Endothelial cell of umbilical vein (primary cell): ENCODE results near the gene NOTCH1. TPM values are rescaled to one million over a fixed set of nuclear protein-coding genes. Genes with fewer than 3 reads are reported as not detected.

Source experiments
- BruUV-seq: library from RNA; stranded (reverse); fragments of 400-500 nt; replicated peaks from 2 replicates; lab custom pipeline; 2021; lab: Mats Ljungman, UMichigan
- CTCF ChIA-PET: fragments of 300-600, 350-600 bp; sonication (Branson Sonifier 250); formaldehyde crosslinking; loops from one replicate; lab custom pipeline; 2021; ENCODE audit warnings: antibody characterized with exemption, inconsistent platforms; lab: Charles Lee
- POLR2A ChIA-PET: fragments of 300-600, 350-600 bp; sonication (Branson Sonifier 250); formaldehyde crosslinking; loops from one replicate; lab custom pipeline; 2021; ENCODE audit warnings: antibody characterized with exemption, inconsistent platforms; lab: Charles Lee
- DNase-seq: peaks from one replicate; pipeline ENCODE4 v3.0.0-alpha.2; 2011; ENCODE audit warnings: low read depth, low spot score
- FAIRE-seq: peaks from 2 replicates; lab custom pipeline; 2011; peaks lifted over from hg19 to GRCh38; lab: Jason Lieb, UNC
- H2AFZ ChIP-seq: 2 replicates; pipeline ENCODE4 v1.6.0; 2012; ENCODE audit warnings: low read depth, low read length, control low read depth, inconsistent platforms
- H3K27ac ChIP-seq: 2 replicates; pipeline ENCODE4 v1.5.1; 2011; ENCODE audit warnings: low read depth, mild to moderate bottlenecking, control low read depth, low read length, moderate library complexity; ENCODE audit not compliant: insufficient read depth
- H3K27me3 ChIP-seq, 2 experiments: 2 replicates each; pipeline versions ENCODE4 v1.6.0 to v1.6.1; 2011; ENCODE audit warnings: low read length in 2 of 2, mixed read lengths in 1 of 2; ENCODE audit not compliant: control insufficient read depth in 2 of 2, insufficient read depth in 2 of 2
- H3K36me3 ChIP-seq, 2 experiments: 2 replicates in 1 of 2; 3 replicates in 1 of 2; pipeline ENCODE4 v1.5.1; 2011; ENCODE audit warnings: low read length in 2 of 2, mild to moderate bottlenecking in 1 of 2, moderate library complexity in 1 of 2; ENCODE audit not compliant: control insufficient read depth in 2 of 2, insufficient read depth in 2 of 2; ENCODE audit errors: extremely low read depth in 1 of 2
- H3K4me1 ChIP-seq: 3 replicates; pipeline ENCODE4 v1.5.1; 2011; ENCODE audit warnings: mild to moderate bottlenecking, low read length; ENCODE audit not compliant: control insufficient read depth, insufficient read depth; ENCODE audit errors: extremely low read depth
- H3K4me2 ChIP-seq: 2 replicates; pipeline ENCODE4 v1.6.1; 2011; ENCODE audit warnings: low read length, control low read depth, mixed read lengths; ENCODE audit not compliant: insufficient read depth
- H3K4me3 ChIP-seq, 3 experiments: fragments of 200-600 bp in 1 of 3; sonication (generic), shearing (Covaris generic) in 1 of 3; replicated peaks in 1 of 3; 2 replicates each; pipeline ENCODE4 v1.5.1; 2011 to 2016; ENCODE audit warnings: control low read depth in 3 of 3, low read length in 3 of 3, mild to moderate bottlenecking in 2 of 3, inconsistent platforms in 1 of 3, low read depth in 1 of 3, moderate library complexity in 1 of 3; ENCODE audit not compliant: insufficient read depth in 1 of 3
- H3K79me2 ChIP-seq: 2 replicates; pipeline ENCODE4 v1.6.0; 2012; ENCODE audit warnings: low read length, inconsistent platforms; ENCODE audit not compliant: control insufficient read depth, insufficient read depth
- H3K9ac ChIP-seq: replicated peaks from 2 replicates; pipeline ENCODE3; 2011; ENCODE audit warnings: low read length, control low read depth; ENCODE audit not compliant: insufficient read depth; ENCODE audit errors: extremely low read depth
- H3K9me1 ChIP-seq: replicated peaks from 3 replicates; pipeline ENCODE4 v1.6.0; 2011; ENCODE audit warnings: mild to moderate bottlenecking, low read length; ENCODE audit not compliant: control insufficient read depth, insufficient read depth; ENCODE audit errors: extremely low read depth
- H3K9me3 ChIP-seq: replicated peaks from 2 replicates; pipeline ENCODE4 v1.5.1; 2012; ENCODE audit warnings: low read length, inconsistent platforms; ENCODE audit not compliant: control insufficient read depth, insufficient read depth
- H4K20me1 ChIP-seq: replicated peaks from 2 replicates; pipeline ENCODE3; 2011; ENCODE audit warnings: mild to moderate bottlenecking, low read length; ENCODE audit not compliant: control insufficient read depth, insufficient read depth; ENCODE audit errors: extremely low read depth
- EZH2 ChIP-seq: IDR thresholded peaks from 2 replicates; pipeline ENCODE4 v1.6.1; 2012; ENCODE audit warnings: borderline replicate concordance, low read depth, mild to moderate bottlenecking, moderate library complexity, low read length, inconsistent platforms; ENCODE audit not compliant: severe bottlenecking
- JUN ChIP-seq: IDR thresholded peaks from 2 replicates; pipeline ENCODE4 v1.6.1; 2011; ENCODE audit warnings: borderline replicate concordance, low read depth; ENCODE audit not compliant: insufficient read length, insufficient read depth
- MYC ChIP-seq: IDR thresholded peaks from one replicate; pipeline ENCODE4 v1.6.1; 2011; ENCODE audit warnings: mild to moderate bottlenecking, low read depth, low read length
- POLR2A ChIP-seq: IDR thresholded peaks from 2 replicates; pipeline ENCODE4 v1.6.1; 2012; ENCODE audit warnings: low read depth, mild to moderate bottlenecking, control low read depth, low read length
- dilution Hi-C: fragments of 300-500 bp; cut with MboI; formaldehyde crosslinking; loops from one replicate; pipeline ENCODE4 v1.15.0; 2019; ENCODE audit warnings: low sequenced_read_pairs; ENCODE audit not compliant: extremely low pct_ligation_motif_present
- intact Hi-C: fragments of 100-400 bp; cut with micrococcal nuclease; formaldehyde crosslinking; loops from one replicate; pipeline ENCODE4 v1.10.0; 2022
- polyA plus RNA-seq, 4 experiments: library from polyadenylated mRNA; depleted of rRNA in 3 of 4; stranded (reverse) in 3 of 4; unstranded in 1 of 4; fragments of >200 nt; gene quantifications; 2 replicates each; pipeline versions ENCODE4 v1.2.1 to v1.2.3, GENCODE V29; 2011 to 2012; ENCODE audit warnings: missing spikeins in 1 of 4
- total RNA-seq: library from RNA; stranded (reverse); gene quantifications from 2 replicates; pipeline ENCODE4 v1.2.3, GENCODE V29; 2021
- TF ChIP-seq, protein P1 (sequence below), 2 donors: IDR thresholded peaks; 1 replicate in 1 of 2; 2 replicates in 1 of 2; pipeline ENCODE4 v1.5.1; 2011; ENCODE audit warnings: low read length in 2 of 2, mild to moderate bottlenecking in 2 of 2, moderate library complexity in 2 of 2, control low read depth in 1 of 2, inconsistent platforms in 1 of 2, low read depth in 1 of 2; ENCODE audit not compliant: insufficient read depth in 1 of 2; ENCODE audit errors: extremely low read depth in 1 of 2

Gene NOTCH1
- total and polyA plus RNA-seq, 2 donors (not counting 3 experiments of a cell fraction or from before 2014, with no cell fraction given) = 31.7 to 153 TPM

- dilution Hi-C loops = loop anchor here (10.0 kb wide), 1 partner anchor 65 kb away; no protein-coding TSS in a partner anchor
- Histone ChIP-seq H3K9me1 (no peaks in the 10 kb centered on the region), H3K36me3 (peaks cover 0 to 4% of the 10 kb centered on the region in 2 experiments), H3K27ac (no peak overlapping the region), H3K9me3 (no peaks in the 10 kb centered on the region), H3K4me1 (peaks cover 2% of the 10 kb centered on the region), H2AFZ (no peak overlapping the region), H3K4me2 (no peak overlapping the region), H3K9ac (no peak overlapping the region), H3K79me2 (no peaks in the 10 kb centered on the region), H3K27me3 (no peaks in the 10 kb centered on the region), H3K4me3 (no peak overlapping the region), H4K20me1 (no peaks in the 10 kb centered on the region)
- intact Hi-C loops = no loop called here
- TF ChIP-seq, protein P1, sequence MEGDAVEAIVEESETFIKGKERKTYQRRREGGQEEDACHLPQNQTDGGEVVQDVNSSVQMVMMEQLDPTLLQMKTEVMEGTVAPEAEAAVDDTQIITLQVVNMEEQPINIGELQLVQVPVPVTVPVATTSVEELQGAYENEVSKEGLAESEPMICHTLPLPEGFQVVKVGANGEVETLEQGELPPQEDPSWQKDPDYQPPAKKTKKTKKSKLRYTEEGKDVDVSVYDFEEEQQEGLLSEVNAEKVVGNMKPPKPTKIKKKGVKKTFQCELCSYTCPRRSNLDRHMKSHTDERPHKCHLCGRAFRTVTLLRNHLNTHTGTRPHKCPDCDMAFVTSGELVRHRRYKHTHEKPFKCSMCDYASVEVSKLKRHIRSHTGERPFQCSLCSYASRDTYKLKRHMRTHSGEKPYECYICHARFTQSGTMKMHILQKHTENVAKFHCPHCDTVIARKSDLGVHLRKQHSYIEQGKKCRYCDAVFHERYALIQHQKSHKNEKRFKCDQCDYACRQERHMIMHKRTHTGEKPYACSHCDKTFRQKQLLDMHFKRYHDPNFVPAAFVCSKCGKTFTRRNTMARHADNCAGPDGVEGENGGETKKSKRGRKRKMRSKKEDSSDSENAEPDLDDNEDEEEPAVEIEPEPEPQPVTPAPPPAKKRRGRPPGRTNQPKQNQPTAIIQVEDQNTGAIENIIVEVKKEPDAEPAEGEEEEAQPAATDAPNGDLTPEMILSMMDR (IDR thresholded peaks at IDR 0.05; ENCODE audit: extremely low read depth in 1 of 2, insufficient read depth in 1 of 2, low read depth in 1 of 2, low read length in 2 of 2) = no peak
- TF ChIP-seq POLR2A (no peak), EZH2 (no peak), JUN (no peak), MYC (no peak)
- no TSS peak for BruUV-seq
- DNase-seq (no peak), FAIRE-seq (no peak)
- CTCF ChIA-PET = interaction anchor here (0.6 to 8.5 kb wide), 6 partner anchors 51 to 204 kb away, joined by 3 to 261 read pairs (median 18); no protein-coding TSS in a partner anchor
- POLR2A ChIA-PET = interaction anchor here (0.7 kb wide), 2 partner anchors 142 to 225 kb away, joined by 3 to 7 read pairs; no protein-coding TSS in a partner anchor
Observed at GRCh38 chr9:136489731-136490130, 56.1 kb downstream of the NOTCH1 start.
